ENCODE data around the gene NSF. TPM values are rescaled to one million over a fixed set of nuclear protein-coding genes. Genes with fewer than 3 reads are reported as not detected.
"Not testable (repeated sequence)": the region's sequence is repeated elsewhere in the genome, so short reads cannot be mapped to it uniquely, and the experiment has no call there.

Gene NSF
- total RNA-seq, 1 donor from 2014 or later = 13.0 TPM

DNA sequence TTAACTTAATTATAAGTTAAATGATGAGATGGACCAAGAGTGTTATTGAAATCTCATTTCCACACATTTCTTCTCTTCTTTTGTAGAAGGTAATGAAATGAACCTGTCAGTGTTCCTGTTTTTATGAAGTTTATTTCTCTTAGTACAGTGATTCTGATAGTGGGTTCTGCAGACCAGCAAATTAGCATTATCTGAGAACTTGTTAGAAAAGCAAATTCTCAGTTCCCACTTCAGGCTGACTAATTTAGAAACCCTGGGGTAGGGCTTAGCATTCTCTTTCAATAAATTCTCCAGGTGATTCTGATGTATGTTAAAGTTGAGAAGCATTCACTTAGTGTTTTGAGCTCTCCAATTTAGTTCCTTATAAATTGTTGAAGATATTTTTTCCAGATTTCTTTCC is 12.7 kb downstream of the NSF start:
- H3K4me1 ChIP-seq; DNase-seq (ENCODE audit: low spot score in 2 of 2); H3K36me3 ChIP-seq; H3K27me3 ChIP-seq; H3K4me3 ChIP-seq; intact Hi-C loops (cut with DNase I); H3K27ac ChIP-seq; H3K9me3 ChIP-seq: not testable (repeated sequence)

DNA sequence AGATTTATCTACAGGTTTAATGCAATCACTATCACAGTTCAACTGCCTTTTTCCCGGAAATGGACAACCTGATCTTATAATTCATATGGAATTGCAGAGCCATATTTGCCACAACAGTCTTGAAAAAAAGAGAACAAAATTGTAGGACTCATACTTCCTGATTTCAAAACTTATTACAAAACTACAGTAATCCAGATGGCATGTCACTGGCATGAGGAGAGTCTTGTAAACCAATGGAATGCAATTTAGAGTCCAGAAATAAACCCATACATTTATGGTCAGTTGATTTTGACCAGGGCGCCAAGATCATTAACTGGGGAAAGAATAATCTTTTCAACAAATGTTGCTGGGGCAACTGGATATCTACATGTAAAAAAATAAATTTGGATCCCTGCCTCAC is 20.8 kb downstream of the NSF start:
- H3K27ac ChIP-seq; H3K36me3 ChIP-seq; H3K4me1 ChIP-seq; DNase-seq (ENCODE audit: low spot score in 2 of 2); intact Hi-C loops (cut with DNase I); H3K27me3 ChIP-seq; H3K9me3 ChIP-seq; H3K4me3 ChIP-seq: not testable (repeated sequence)

DNA sequence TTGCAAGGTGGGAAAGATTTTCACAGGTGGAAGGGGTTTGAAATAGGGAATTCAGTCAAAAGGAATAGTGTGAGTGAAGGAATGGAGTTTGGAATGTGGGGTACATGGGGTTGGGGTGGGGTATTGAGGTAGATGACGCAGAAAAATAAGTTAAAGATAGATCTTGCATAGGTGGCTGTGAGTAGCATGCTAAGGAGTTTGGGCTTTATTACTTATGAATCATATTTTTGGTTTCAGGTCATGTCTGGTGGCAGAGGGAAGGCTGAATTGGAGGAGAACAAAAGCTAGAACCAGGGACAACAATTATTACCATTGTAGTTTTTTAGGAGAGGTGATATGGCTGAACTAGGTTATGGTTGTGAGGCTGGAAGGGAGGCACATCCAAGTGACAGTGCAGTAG is 23.4 kb downstream of the NSF start:
- DNase-seq (ENCODE audit: low spot score in 2 of 2); intact Hi-C loops (cut with DNase I); H3K4me3 ChIP-seq; H3K4me1 ChIP-seq; H3K9me3 ChIP-seq; H3K36me3 ChIP-seq; H3K27me3 ChIP-seq; H3K27ac ChIP-seq: not testable (repeated sequence)

DNA sequence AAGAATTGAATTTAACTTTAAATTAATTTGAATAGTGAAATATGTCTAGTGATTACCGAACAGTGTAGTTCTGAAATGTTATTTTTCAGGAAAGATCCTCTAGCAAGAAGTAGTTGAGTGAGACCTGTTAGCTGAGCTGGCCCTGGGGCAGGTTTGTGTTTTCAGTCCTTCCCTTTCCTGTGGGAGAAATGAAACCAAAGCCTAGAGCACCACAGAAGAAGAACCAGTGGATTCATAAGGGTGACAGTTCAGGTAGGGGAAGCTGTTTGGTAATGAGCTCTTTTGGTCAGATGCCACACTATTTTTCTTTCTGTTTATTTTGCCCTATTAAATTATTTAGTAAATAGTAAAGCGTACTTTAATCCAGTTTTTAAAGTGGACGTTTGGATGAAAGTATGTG is 26.7 kb downstream of the NSF start:
- intact Hi-C loops (cut with DNase I); H3K36me3 ChIP-seq; DNase-seq (ENCODE audit: low spot score in 2 of 2); H3K27me3 ChIP-seq; H3K27ac ChIP-seq; H3K4me1 ChIP-seq; H3K9me3 ChIP-seq; H3K4me3 ChIP-seq: not testable (repeated sequence)

DNA sequence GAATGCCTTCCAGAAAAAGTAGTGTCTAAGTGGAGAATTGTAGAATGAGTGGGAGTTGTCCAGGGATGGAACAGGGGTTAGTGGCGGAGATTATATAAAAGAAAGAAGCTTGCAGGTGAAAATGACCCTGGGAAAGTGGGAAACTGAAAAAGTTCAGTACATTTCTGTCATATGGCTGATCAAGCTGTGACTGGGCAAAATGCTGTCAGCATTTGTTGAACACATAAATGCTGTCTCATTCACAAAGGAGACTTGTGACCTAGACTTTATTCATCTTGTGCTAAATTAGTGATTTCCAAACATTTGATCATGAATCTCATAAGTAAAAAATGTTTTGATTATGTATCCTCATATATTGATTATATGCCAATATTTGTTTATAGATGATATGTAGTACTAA is 28.5 kb downstream of the NSF start:
- H3K4me1 ChIP-seq; H3K36me3 ChIP-seq; H3K27me3 ChIP-seq; H3K4me3 ChIP-seq; intact Hi-C loops (cut with DNase I); DNase-seq (ENCODE audit: low spot score in 2 of 2); H3K9me3 ChIP-seq; H3K27ac ChIP-seq: not testable (repeated sequence)

DNA sequence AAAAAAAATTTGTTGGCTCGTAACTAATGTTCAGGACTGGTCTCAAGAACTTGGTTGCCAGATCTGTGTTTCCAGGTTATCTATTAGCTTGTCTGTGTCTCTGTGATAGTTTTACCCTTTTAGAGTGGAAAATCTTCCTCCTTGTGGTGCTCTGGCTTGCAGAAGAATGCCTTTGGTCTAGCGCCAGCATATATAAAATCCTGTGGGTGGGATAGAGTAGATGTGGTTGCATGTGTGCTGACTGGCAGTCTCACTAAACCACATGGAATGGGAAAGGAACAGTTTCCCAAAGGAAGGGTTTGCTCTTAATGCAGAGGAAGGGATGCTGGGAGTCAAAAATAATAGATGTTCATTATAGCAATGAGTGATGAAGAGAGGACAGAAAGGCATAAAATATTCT is 33.3 kb downstream of the NSF start:
- H3K27me3 ChIP-seq; H3K9me3 ChIP-seq; H3K4me3 ChIP-seq; H3K27ac ChIP-seq; H3K36me3 ChIP-seq; DNase-seq (ENCODE audit: low spot score in 2 of 2); H3K4me1 ChIP-seq; intact Hi-C loops (cut with DNase I): not testable (repeated sequence)

DNA sequence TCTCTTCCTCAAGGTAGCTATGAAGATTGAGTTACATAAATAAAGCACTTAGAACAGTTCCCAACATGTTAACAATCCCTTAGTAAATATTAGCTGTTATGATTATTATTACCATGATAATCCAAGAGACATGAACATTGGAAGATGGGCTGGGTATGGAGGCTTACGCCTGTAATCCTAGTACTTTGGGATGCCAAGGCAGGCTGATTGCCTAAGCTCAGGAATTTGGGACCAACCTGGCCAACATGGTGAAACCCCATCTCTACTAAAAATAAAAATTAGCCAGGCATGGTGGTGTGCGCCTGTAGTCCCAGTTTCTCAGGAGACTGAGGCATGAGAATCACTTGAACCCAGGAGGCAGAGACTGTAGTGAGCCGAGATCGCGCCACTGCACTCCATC is 34.3 kb downstream of the NSF start:
- H3K36me3 ChIP-seq; H3K9me3 ChIP-seq; H3K4me1 ChIP-seq; H3K27ac ChIP-seq; DNase-seq (ENCODE audit: low spot score in 2 of 2); H3K4me3 ChIP-seq; H3K27me3 ChIP-seq; intact Hi-C loops (cut with DNase I): not testable (repeated sequence)

DNA sequence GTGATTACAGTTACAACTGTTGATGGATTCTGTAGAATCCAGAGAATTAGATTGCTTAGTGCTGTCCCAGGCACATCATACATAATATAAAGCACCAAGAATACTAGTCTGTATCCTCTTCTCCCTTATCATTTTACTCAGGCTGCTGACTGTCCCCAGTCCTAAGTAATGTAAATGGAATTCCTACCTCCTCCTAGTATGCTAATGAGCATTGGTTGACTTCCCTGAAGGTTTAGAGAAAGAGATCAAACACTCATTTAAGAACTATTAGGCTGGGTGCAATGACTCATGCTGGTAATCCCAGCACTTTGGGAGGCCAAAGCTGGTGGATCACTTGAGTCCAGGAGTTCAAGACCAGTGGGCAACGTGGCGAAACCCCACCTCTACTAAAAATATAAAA is 37.0 kb downstream of the NSF start:
- H3K4me1 ChIP-seq; intact Hi-C loops (cut with DNase I); H3K9me3 ChIP-seq; H3K4me3 ChIP-seq; H3K27me3 ChIP-seq; H3K36me3 ChIP-seq; H3K27ac ChIP-seq; DNase-seq (ENCODE audit: low spot score in 2 of 2): not testable (repeated sequence)

DNA sequence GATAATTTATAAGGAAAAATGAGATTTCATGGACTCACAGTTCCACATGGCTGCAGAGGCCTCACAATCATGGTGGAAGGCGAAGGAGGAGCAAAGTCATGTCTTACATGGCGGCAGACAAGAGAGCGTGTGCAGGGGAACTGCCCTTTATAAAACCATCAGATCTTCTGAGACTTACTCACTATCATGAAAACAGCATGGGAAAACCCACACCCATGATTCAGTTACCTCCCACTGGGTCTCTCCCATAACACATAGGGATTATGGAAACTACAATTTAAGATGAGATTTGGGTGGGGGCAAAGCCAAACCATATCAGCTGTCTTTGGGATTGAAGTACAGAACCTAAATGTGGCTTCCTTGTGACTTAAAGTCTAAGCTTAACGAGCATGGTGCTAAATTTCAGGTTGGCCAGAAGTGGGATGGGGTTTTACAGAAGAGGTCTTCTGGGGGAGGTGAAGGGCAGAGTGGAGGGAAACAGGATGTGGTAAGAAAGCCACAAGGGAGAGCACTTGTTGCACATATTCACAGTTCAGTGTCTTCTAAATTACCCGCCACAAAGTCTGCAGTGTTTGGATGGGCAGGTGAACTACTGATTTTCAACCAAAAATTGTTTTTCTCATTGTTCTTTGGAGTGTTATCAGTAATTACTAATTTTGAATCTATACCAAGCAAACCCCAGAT is 38.4 kb downstream of the NSF start:
- H3K36me3 ChIP-seq; H3K9me3 ChIP-seq; DNase-seq (ENCODE audit: low spot score in 2 of 2); H3K27me3 ChIP-seq; H3K4me1 ChIP-seq; intact Hi-C loops (cut with DNase I); H3K4me3 ChIP-seq; H3K27ac ChIP-seq: not testable (repeated sequence)

DNA sequence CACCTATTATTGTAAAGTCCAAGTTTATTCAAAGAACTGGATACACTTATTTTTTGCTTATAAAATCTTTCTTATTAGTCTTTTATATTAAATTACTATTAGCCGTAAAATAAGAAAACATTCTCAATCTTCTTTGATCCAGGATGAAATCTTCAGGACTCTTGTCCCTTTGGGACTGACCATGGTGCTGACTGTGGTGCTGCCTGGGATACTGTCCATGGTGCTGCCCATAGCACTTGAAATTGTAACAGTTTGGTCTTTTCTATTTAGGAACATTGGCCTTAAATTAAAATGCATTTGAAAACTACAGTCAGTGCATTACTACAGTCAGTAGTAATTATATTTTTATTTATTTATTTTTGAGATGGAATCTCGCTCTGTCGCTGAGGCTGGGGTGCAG is 41.7 kb downstream of the NSF start:
- DNase-seq (ENCODE audit: low spot score in 2 of 2); intact Hi-C loops (cut with DNase I); H3K27me3 ChIP-seq: not testable (repeated sequence)

DNA sequence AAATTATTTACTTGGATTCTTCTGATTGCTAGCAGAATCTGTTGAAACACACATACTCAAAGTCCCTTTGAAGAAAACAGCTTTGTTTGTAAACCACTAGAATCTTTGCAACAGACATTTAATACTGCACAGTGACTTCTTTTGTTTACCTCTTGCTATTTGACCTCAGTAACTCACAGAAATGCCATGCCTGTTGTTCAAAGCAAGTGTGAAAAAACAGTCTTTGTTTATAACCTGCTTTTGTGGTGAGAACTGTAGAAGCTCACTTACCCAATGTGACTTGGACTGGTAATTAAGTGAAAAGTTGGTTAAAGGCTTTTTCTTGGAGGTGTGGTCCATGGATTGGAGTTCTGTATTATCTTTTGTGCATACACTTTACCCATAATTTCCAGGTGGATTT is 44.4 kb downstream of the NSF start:
- intact Hi-C loops (cut with DNase I) = not testable (repeated sequence)

More for the DNA sequence above, 41.7 kb downstream of the NSF start:
- H3K36me3 ChIP-seq, H3K4me3 ChIP-seq, H3K9me3 ChIP-seq, H3K4me1 ChIP-seq, H3K27ac ChIP-seq: not testable (repeated sequence)

More for the DNA sequence above, 44.4 kb downstream of the NSF start:
- H3K4me3 ChIP-seq; H3K27me3 ChIP-seq; H3K4me1 ChIP-seq; H3K27ac ChIP-seq; H3K36me3 ChIP-seq; H3K9me3 ChIP-seq; DNase-seq (ENCODE audit: low spot score in 2 of 2): not testable (repeated sequence)

All from ascending aorta (tissue), 2 donors.